Effector CD8-positive, alpha-beta T cell (primary cell): ENCODE results near the gene LRRC8C.
"Not testable (repeated sequence)": the region's sequence is repeated elsewhere in the genome, so short reads cannot be mapped to it uniquely, and the experiment has no call there.

Experiments
- DNase-seq: peaks from one replicate; lab custom pipeline; 2025; lab: John Stamatoyannopoulos, UW

LRRC8C gene

DNA sequence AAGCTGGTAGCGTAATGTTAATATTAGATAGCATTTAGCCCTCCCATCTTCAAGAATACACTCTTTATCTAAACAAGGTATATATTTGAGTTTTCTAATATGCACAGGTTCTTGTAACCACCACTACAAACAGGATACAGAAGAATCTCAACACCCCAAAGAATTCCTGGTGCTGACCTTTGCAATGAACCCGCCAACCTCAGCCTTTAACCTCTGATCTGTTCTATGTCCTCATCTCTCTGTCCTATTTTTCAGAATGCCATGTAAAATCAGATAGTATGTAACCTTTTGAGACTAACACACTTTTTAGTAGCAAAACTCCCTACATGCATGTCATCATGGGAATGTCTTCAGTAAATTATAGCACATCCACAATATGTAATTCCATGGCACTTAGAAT lies 71.1 kb downstream of the LRRC8C start:
- no peak for DNase-seq

DNA sequence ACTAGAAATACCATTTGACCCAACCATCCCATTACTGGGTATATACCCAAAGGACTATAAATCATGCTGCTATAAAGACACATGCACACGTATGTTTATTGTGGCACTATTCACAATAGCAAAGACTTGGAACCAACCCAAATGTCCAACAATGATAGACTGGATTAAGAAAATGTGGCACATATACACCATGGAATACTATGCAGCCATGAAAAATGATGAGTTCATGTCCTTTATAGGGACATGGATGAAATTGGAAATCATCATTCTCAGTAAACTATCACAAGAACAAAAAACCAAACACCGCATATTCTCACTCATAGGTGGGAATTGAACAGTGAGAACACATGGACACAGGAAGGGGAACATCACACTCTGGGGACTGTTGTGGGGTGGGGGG lies 72.0 kb downstream of the LRRC8C start:
- DNase-seq, result not testable (repeated sequence)

DNA sequence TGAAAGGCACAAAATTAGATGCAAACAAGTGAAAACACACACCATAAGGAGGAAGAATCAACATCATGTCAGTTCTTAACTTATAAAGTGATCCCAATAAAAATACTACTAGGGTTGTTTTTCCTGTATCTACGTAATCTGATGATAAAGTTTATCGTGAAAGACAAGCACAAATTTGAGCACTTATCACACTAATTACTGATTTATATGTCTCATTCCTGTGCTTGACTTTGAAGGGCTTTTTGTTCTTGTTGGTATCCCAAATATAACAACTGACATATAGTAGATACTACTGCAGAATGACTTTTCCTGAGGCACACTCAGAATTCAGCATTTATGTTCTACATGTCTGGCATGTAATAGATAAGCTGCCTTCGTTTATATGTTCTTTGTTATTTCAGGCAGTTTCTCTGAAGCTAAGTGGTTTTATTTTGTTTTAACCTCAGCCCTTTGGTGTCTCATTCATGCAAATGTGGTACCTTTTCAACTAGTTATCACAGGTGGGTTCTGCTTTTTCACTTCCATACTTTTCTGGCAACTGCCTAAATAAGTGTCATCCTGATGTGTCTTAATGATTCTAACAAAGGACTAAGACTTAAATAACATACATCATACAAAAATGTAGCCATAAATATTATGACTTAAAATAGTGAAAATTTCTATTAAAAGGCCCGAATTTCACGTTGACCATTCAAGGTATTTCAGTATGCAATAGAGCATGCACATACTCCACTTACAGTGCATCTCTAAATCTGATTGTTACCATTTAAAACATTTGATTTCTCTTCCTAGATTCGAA lies 73.2 kb downstream of the LRRC8C start:
- DNase-seq, result no peak

DNA sequence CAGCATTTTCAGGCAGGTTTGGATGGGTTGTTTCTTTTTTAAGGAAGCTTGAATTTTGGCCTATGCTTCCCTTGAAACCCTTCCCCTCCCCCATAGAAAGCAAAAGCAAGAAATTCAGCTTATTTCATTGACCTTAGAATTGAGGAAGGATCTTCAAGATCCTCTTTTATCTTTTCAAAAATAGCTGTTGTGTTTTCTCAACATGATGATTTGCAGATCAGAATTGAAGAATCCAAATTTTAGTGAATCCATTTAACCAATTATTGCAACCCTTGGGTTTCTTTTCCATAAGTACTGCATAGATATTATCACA lies 73.7 kb downstream of the LRRC8C start:
- DNase-seq, result no peak

DNA sequence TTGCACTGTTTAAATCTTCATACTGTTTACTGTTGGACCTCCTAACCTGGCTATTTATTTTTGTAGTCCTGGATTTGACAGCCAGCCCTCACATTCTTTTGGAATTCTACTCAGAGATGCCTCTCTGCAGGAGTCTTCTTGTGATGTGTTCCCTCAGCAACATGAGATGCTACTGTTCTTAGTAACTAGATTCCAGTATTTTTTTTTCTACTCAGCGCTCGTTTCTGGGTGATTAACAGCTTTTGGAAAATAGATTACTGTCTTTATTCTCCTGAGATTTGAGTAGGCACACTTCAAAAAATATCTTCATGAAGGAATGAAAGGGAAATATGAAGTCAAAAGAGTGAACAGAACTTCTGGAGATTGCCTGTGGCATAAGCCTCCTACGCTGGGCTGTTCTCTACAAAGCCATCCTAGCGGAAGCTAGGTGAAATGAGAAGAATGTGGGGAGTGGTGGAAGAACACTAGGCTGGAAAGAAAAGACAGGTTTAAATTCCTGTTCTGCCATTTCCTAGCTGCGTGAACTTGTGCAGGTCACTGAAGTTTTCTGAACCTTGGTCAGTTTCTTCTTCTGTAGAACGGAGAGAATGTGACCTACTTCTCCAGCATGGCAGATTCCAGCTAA lies 75.9 kb downstream of the LRRC8C start:
- no peak for DNase-seq

DNA sequence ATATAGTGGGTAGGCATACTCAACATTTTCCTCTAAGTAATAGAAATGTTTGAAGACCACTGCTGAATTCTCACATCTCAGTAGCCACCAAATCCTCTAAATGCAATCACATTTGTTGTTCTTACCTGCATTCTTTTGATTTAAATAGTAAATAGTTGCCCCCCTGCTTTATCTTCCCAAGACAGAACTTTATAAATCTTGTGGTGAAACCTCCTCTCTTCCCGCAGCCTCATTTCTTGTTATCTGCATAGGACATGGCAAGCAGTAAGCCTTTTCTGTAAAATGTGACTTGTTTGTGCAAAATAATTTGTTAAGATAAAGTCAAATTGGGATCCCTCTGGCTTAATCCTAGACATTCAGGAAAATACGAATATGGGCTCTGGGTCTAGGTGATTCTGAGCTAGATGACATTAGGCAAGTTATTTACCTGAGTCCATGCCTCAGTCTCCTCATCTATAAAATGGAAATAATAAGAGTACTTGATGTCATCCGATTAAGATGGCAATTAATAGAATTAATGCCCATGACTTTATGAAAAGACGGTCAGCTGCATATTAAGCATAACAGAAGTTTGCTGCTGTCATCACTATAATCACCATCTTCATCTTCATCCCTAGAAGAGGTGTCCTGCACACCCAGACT lies 77.7 kb downstream of the LRRC8C start:
- DNase-seq, result no peak

DNA sequence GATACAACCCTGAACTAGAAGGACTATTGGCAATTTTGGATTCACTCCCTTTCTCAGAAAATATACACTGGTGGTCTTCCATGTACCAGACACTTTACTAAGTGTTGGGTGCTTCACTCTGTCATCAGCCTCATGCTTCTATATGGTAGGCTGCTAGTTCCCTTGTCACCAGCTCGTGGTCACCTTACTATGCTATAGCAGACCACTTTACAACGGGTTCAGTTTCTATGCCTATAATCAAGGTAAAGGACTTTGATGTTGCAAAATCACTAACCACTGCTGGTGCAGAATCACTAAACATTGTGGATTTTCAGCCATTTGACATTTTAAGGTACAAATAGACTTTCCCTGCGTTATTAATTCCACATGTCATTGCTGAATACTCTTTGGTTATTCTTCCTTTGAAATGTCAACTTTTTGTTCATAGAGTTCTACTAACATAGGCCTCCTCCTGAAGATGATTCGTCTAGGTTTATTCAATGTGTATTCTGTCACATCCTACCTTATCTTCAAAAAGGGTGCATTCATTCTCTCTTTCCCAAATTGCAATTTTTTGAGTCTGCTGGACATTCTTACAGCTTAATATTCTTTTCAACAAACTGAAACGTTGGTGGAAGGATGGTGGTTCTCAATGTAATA lies 78.3 kb downstream of the LRRC8C start:
- DNase-seq, result no peak

DNA sequence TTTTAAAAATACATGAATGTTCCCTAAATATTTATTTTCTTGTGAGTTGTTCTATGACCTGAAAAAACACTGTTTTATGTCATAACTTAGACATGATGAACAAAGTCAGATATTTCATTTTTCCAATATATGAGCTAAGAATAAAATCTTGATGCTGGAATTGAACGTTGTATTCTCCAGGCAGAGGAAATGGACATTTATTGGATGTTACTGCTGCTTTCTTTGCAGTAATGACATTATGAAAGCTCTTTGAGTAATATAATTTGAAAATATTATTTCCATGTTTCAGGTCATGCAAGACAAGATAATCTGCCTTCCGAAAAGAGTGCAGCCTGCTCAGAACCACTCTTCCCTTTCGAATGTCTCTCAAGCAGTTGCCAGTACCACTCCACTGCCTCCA lies 79.5 kb downstream of the LRRC8C start:
- DNase-seq, result no peak

DNA sequence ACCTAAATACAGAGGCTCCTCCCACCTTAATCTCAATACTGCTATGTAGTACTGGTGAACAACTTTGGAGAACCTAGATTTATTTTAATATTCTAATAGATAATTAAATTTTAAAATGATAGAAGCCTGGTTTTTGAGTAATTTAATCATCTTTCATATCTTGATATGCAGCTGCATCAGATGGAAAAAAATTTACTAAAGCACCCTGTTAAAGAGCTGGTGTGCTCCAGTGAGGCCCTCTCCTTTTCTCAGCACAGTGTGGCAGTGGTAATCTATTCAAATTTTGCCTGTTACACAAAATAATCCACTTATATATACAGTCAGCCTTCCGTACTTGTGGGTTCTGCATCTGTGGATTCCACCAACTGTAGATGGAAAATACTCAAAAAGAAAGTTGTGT lies 82.8 kb downstream of the LRRC8C start:
- no peak for DNase-seq

DNA sequence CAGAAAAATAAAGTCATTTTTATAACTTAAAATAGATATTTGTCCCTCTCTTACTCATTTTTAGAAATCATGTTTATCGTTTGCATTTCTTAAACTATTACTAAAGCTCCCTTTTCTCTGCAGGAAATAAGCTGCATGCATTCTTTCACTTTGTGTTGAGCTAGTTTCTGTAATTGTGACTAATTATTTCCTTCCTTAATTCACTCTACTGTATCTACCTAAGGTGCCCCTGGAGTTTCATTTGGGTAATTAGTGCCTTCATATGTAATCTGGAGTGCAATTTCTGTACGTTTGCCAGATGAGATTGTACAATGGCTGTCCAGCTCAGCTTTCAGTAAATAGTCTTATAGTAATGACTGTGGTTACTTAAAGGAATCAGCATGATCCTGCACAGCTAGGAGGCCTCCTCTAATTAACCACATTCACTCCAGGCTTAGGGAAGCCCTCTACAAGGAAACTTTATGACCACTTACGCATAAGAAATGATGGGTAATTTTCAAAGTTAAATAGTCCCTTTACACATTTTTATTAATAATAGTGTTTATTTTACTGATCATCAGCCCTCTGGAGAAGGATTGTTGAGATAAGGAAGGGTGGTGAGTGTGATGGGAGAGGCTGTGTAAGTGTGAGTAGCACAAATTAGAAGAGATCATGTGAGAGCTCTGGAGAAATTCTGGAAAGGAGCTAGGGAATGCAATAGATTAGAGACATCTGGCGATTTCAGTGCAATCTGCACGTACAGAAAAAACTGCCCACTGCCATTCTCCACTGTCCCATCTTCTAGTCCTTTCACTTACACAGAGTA lies 86.8 kb downstream of the LRRC8C start:
- DNase-seq, result no peak

DNA sequence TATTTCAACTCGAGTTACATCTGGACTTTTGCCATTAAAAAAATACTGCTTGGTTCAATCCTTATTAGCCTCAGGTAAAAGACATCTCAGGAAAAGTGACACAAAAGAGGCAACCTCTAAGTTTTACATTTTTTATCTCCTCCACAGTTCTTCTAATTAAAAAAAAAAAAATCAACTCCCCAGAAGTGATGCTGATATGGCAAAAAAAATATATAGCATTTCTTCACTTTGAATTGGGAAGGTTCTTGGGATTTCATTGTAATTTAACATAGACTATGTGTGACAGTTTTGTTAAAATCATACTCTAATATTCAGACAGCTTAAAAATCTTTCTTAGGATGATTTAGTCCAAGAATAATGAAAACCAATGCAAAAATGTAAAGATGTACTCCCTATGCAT lies 87.9 kb downstream of the LRRC8C start:
- no peak for DNase-seq

DNA sequence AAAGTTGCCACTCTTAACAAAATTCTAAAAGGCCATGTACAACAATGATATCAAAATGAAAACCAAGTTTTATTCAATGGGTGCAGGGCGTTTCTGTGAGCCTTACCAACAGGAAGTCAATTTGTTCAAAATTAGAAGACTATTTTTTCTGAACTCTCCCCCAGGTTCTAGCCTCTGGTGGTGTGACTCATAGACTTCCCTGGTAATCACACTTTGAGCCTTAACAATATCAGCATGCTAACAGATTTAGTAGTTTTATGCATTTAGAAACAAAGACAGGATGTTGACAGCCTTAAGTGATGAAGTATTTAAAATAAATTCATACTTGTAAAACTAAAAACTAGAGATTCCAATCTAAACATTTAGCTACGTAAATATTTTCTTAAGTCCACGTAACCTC lies 88.4 kb downstream of the LRRC8C start:
- DNase-seq, result no peak

DNA sequence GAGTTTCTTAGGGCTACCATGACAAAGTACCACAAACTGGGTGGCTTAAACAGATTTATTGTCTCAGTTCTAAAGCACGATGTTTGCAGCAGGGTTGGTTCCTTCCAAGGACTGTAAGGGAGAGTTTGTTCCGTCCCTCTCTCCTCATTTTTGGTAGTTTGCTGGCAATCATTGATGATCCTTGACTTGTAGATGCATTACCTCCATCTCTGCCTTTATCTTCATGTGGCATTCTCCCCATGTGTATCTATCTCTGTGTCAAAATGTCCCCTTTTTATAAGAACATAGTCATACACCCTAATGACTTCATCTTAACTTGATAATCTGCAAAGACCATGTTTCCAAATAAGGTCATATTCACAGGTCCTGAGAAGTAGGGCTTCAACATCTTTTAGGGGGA lies 90.2 kb downstream of the LRRC8C start:
- DNase-seq, result no peak

DNA sequence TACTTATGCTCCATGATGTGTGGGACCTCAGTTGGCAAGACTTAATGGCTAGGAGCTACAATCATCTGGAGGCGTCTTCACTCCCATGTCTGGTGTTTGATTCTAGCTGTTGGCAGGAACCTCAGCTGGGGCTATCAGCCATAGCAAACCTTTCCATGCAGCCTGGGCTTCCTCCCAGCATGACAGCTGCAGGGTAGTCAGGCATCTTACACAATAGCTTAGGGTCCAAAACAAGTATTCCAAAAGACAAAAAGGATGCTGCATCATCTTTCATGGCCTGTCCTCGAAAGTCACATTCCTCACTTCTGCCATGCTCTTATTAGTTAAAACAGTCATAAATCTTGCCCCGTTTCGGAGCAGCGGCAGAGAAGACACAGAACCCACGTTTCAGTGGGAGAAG lies 90.9 kb downstream of the LRRC8C start:
- no peak for DNase-seq

DNA sequence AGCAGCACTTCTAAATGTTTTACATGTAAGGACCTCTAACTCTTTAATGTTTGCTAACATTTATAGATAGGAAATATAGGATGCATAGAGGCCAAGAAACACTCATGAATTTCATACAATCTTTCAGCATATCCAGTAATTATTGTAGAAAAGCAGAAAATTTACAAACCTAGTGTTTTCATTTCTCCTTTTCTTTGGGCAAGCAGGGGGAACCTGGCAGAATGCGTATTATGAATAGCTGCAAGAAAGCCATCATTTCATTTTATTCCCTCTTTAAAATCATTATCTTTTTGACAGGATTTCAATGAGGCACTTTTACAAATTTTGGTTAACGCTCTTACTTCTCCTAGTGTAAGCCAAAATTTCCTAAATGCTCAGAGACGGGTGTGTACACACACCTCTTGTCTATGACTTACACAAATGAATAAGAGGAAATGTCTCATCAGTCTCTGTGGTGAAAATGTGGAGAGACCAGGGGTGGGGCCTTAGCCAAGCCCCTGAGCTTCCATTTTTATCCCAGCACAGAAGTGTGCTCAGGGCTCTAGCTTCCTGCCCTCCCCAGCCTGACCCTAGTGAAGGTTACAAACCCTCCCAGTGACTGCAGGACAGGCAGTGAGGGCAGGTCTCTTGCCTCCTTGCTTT lies 91.6 kb downstream of the LRRC8C start:
- DNase-seq, result no peak

DNA sequence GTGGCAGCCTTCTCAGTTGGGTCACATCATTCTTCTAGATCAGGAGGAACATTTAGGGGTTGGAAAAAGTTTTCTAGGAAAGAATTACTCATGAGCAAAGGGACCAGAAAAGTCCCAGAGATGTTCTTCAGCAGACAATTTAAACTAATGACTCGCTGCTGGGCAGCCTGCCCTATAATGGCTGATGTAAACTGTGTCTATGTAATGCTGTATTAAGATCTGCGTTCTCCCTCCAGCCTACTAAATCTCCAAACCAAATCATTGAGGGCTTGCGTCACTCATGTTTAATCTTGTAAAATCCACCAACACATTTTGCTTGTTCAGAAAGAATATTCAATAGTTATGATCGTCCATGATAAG lies 92.1 kb downstream of the LRRC8C start:
- no peak for DNase-seq

DNA sequence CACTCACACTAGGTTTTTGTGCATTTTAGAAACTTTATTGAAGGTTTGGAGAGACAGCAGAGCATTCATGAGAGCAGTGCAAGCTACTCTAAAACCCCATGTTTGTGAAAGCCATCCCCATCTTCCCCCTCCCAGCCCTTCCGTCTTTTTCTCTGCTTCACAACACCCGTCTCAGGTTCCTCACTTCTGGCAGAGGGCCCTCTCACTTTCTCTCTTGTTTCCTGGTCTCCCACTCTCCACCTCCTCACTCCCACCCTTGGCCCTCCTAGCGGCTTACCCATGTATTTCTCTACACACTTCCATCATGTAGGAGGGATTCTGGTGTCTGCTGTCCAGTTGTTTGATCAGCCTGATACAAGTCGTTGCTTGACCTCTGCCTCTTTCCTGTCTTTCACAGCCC lies 92.7 kb downstream of the LRRC8C start:
- DNase-seq, result no peak

DNA sequence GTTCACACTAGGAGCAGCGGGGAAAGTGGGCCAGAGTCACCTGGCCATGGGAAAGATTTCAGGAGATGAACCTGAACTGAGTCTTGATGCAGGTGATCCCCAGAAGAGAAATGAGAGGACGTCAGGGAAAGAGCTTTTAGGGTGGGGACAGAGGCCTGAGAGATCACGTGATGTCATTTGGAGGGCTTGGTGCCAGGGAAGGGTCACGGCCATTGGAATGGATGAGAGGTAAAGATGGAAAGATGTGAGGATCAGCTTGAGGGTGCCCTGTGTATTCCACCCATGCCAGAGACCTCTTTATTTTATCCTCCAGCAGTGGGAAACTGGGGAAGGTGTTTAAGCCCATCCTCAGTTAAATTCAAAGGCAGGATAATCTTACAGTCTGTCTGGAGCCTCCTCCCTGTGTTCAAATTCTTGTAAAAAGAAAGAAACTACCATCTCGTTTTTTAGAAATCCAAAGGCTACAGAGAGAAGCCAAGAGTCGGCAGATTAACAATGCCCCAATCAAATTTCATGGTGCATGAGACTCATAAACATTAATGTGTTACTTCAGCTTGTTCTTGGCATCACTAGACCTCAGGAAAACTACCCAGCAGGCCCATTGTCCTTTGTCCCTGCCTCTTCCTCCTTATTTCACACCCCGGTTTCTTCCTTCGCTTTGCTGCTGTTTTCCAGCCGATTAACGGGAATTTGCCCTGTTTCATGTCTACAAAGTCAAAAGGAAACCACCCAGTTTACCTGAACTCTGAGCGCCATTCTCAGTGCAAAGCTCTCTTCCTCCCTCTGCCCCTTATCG lies 94.8 kb downstream of the LRRC8C start:
- no peak for DNase-seq

DNA sequence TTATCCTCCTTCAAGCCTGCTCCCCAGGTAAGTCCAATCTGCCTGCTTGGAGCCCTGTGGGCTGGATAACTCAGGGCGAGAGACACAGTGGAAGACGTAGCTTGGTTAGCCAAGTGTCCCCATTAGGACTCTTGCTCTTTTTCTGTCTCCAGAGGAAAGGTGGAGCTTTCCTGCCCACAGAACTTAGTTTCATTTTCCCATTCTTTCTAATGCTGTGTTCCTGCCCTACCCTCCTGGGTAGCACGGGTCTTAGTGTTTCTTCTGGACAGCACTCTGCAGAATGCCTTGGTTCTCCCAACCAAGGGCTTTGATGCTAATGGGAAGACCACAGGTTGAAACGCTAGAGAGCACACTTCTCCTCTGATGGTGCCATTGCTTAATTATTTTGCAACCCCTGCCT lies 95.5 kb downstream of the LRRC8C start:
- DNase-seq, result no peak

DNA sequence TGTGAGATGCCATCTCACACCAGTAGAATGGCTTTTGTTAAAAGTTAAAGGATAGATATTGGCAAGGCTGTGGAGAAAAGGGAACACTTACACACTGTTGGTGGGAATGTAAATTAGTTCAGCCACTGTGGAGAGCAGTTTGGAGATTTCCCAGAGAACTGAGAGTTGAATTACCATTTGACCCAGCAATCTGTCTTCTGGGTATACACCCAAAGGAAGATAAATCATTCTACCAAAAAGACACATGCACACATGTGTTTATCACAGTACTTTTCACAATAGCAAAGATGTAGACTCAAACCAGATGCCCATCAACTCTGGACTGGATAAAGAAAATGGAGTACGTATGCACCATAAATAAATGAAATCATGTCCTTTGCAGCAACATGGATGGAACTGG lies 99.3 kb downstream of the LRRC8C start:
- no peak for DNase-seq

DNA sequence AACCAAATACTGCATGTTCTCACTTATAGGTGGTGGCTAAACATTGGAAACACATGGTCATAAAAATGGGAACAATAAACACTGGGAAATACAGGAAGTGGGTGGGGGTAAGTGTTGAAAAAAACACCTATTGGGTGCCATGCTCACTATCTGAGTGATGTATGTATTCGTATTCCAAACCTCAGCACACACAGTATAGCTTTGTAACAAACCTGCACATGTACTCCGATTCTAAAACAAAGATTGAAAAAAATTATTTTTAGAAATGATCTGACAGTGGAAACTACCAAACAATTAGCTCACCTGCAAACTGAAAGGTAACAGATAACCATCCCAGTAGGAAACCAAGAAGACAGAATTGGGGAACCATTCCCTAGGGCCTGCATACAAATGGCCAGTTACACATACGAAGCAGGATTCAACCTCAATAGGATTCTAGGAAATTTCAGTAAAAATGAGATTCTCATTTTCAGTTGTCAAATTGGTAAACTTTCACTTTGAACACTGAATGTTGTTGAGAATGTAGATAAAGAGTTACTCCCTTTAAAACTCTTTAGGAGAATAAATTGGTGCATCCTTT lies 99.8 kb downstream of the LRRC8C start:
- no peak for DNase-seq
